Measurements from ENCODE around the gene PDXDC1.
"Not testable (repeated sequence)": the region's sequence is repeated elsewhere in the genome, so short reads cannot be mapped to it uniquely, and the experiment has no call there.

The PDXDC1 gene

GRCh38 chr16:14974656-14975417 lies at the start of gene PDXDC1:
TSS of gene PDXDC1 (plus strand) at chr16:14975026. CDS start at chr16:14975200, 174 bp downstream.
- peak; percentile 92 for DNase-seq (ENCODE audit: low read depth)

GRCh38 chr16:14928064-14928714 lies 46.6 kb upstream of the PDXDC1 start:
- peak; percentile 4 for DNase-seq (ENCODE audit: low read depth)

GRCh38 chr16:14929176-14929575 lies 45.6 kb upstream of the PDXDC1 start:
- DNase-seq (ENCODE audit: low read depth), result not testable (repeated sequence)

GRCh38 chr16:14930246-14930645 lies 44.6 kb upstream of the PDXDC1 start:
- not testable (repeated sequence) for DNase-seq (ENCODE audit: low read depth)

GRCh38 chr16:14930971-14931370 lies 43.9 kb upstream of the PDXDC1 start:
- DNase-seq (ENCODE audit: low read depth), result not testable (repeated sequence)

GRCh38 chr16:14932581-14933375 lies 42.0 kb upstream of the PDXDC1 start:
- not testable (repeated sequence) for DNase-seq (ENCODE audit: low read depth)

GRCh38 chr16:14937143-14937542 lies 37.7 kb upstream of the PDXDC1 start, which contains the start of gene NPIPA1:
TSS of gene NPIPA1 (plus strand) at chr16:14937443. CDS start at chr16:14937443, 0 bp downstream.
- DNase-seq (ENCODE audit: low read depth), result not testable (repeated sequence)

GRCh38 chr16:14937994-14938393 lies 36.8 kb upstream of the PDXDC1 start:
- DNase-seq (ENCODE audit: low read depth), result not testable (repeated sequence)

GRCh38 chr16:14942686-14943085 lies 32.1 kb upstream of the PDXDC1 start:
- not testable (repeated sequence) for DNase-seq (ENCODE audit: low read depth)

GRCh38 chr16:14955546-14956231 lies 19.1 kb upstream of the PDXDC1 start:
- DNase-seq (ENCODE audit: low read depth), result no peak

GRCh38 chr16:14957576-14958322 lies 17.1 kb upstream of the PDXDC1 start:
- DNase-seq (ENCODE audit: low read depth), result no peak

GRCh38 chr16:14958323-14958600 lies 16.6 kb upstream of the PDXDC1 start:
- DNase-seq (ENCODE audit: low read depth), result no peak

- DNase-seq (ENCODE audit: low read depth), result peak; percentile 46
Observed at GRCh38 chr16:14958970-14959369, 15.9 kb upstream of the PDXDC1 start.

GRCh38 chr16:14961405-14962186 lies 13.2 kb upstream of the PDXDC1 start:
- no peak for DNase-seq (ENCODE audit: low read depth)

GRCh38 chr16:14963281-14964173 lies 11.3 kb upstream of the PDXDC1 start:
- DNase-seq (ENCODE audit: low read depth), result no peak

- no peak for DNase-seq (ENCODE audit: low read depth)
Observed at GRCh38 chr16:14965328-14965727, 9.5 kb upstream of the PDXDC1 start.

GRCh38 chr16:14969795-14970194 lies 5.0 kb upstream of the PDXDC1 start:
- DNase-seq (ENCODE audit: low read depth), result not testable (repeated sequence)

- not testable (repeated sequence) for DNase-seq (ENCODE audit: low read depth)
Observed at GRCh38 chr16:14971621-14972228, 3.1 kb upstream of the PDXDC1 start.

GRCh38 chr16:14973785-14974322 lies 972 bp upstream of the PDXDC1 start:
- DNase-seq (ENCODE audit: low read depth), result not testable (repeated sequence)
